Measurements from ENCODE around the gene GMPPB.
"Not testable (repeated sequence)": the region's sequence is repeated elsewhere in the genome, so short reads cannot be mapped to it uniquely, and the experiment has no call there.

The GMPPB gene

DNA sequence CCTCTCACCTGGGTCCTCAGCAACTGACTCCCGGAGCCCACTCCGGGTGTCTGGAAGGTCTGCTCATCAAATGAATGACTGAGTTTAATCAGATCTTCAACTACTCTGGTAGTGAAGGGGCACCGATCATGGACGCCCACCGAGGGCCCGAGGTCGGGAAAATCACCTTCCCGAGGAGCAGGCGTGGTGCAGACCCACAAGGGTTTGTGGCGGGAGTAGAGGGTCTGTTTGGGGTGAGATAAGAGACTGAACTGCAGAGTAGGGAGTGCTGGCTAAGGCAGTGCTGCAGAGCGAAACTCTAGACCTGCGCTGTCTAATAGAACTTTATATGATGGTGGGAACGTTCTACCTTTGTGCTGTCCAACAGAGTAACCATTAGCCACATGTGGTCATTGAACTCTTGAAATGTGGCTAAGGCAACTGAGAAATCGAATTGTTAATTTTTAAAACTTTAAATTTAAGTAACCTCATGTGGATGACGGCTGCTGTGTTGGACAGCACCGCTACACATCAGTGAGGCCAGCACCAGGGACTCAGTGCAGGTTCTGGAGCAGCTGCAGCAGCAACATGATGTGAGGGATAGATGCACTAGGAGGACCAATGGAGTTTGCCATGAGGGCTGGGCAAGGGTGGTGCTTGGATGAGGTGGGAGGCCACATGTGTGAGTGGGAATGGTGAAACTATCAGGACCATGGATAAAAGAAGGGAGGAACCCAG lies 33.7 kb downstream of the GMPPB start:
- DNase-seq (ENCODE audit: low spot score): not testable (repeated sequence)

DNA sequence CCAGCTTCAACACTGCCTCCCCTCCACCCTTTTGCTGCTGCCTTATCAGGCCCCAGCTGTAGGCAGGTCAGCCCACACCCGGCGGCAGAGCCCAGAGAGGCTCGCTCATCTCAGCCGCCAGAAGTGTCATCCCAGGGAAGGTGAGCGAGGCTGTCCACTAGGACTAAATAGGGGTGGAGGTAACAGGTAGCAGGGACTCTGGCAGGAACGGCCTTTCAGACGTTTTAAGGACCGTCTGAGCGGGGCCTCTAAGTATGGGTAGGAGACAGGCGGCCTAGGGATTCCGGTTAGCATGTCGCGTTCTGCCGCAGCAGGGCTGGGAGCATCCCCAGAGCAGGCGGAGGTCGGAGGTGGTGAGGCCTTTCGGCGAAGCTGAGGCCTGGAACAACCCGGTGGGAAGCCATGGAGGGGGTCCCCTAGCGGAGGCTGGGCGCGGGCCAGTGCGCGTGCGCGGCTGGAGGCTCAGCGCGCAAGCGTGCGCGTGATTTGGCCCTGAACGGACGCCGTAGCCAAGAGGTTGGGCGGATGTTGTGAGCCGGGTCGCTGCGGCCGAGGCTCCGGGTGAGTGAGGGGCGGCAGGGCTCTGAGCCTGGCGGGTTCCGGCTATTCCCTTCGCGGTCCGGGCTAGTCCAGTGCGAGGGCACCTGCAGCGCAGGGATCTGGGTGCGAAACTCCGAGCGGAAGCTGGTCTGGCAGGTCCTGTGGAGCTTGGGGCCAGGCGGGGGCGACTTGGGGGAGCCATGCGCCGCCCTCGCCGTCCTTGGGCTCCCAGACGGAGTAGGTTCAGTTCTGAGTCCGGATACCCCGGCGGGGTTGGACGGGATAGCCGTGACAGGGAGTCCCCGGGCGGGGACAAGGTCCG lies 34.5 kb downstream of the GMPPB start, which contains the start of the genes MST1 and RNF123:
Gene MST1 (minus strand): TSS at position 429 of the 862 bp plus-strand sequence. CDS start 783 bp downstream, outside the sequence.
Gene RNF123 (plus strand): TSS at position 512 of the 862 bp plus-strand sequence. CDS start 1,609 bp downstream, outside the sequence.
- DNase-seq (ENCODE audit: low spot score): peak; percentile 83

DNA sequence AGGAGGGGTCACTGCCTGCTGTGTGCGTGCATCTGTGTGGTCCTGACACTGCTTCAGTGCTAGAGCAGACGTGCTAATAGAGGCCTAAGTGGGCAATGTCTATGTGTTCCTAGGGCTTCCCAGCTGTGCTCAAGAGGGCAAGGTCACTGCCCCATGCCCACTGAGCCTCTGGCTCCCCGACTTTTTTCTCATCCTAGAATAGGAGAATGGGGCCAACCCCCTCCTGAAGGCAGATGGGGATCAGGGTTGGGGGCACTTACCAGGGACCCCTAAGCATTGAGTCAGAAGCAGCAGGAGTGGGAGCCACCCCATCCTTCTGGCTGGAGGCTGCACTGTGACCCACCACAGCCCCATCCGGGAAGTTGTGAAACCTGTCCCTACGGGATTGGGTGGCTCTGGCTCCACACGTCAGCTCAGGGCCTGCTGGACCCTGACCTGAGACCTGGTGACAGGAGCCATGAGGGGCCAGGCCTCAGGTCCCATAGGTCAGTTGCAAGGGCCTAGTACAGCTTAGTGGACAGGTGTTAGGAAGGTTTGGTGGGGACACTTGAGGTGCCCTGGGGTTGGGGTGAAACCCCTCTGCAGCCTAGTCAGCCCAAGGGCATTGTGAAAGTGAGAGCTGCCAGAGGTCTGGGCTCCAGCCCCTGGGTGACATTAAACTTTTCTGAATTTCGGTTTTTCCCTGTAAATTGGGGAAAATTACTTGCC lies 35.3 kb downstream of the GMPPB start:
- DNase-seq (ENCODE audit: low spot score): not testable (repeated sequence)

DNA sequence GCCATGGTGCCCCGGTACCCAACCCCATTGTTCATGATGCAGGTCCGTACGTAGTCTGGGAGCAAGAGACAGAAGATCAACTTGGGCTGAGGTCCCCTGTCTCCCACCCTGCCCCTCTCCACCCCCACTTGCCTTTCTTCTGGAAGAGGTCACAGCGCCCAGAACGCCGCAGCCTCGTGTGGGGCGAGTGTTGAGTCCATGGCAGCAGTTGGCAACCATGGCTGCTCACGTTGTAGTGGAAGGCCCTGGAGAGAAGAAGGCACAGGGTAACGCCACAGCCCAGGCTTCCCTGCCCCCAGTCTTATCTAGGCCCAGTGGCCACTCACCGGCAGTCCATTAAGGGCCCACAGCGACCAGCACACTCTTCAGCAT lies 36.3 kb downstream of the GMPPB start:
- not testable (repeated sequence) for DNase-seq (ENCODE audit: low spot score)

DNA sequence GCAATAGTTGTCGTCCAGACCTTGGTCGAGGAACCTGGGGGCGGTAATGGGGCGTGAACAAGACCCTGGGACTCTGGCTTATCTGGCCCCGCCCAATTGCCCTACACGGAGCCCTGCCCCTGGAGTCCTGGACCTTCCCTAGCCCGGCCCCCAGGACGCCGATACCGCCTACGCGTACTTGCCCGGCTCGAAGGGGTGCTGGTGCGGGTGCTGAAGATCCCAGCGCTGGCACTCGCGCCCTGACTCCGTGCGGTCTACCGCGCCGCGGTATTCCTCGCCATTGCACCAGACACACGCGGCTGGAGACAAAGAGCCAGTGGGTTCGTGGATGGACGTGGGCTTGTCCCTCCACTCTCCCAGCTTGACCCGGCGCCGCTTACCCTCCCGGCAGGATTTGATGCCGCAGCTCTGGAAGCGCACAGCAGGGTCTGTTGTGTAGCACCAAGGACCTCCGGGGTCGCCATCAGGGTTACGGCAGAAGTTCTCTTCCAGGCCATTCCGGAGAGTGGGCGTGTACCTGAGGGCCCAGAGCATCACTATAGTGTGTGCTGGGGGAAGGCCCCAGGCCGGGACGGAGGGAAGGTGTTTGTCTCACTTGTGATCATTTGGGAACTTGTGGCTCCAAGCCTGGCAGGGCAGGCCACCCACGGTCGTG lies 36.9 kb downstream of the GMPPB start:
- DNase-seq (ENCODE audit: low spot score): not testable (repeated sequence)

DNA sequence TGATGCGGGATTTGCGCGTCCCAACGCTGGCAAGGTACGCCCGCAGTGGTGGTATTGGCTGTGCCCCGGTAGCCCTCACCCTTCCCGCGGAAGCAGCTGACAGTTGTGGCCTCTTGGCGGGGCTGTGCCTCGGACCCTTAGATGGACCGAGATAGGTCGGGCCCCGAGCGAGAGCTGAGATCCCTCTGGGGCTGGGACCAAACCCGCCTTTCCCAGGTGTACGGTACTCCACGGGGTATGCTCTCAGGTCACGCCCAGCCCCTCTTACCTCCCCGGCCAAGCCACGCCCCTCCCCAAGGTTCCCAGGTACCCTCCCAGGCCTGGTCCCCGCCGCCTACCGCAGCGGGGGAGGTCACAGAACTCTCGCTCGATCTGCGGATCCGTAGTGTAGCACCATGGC lies 37.4 kb downstream of the GMPPB start:
- DNase-seq (ENCODE audit: low spot score): not testable (repeated sequence)

DNA sequence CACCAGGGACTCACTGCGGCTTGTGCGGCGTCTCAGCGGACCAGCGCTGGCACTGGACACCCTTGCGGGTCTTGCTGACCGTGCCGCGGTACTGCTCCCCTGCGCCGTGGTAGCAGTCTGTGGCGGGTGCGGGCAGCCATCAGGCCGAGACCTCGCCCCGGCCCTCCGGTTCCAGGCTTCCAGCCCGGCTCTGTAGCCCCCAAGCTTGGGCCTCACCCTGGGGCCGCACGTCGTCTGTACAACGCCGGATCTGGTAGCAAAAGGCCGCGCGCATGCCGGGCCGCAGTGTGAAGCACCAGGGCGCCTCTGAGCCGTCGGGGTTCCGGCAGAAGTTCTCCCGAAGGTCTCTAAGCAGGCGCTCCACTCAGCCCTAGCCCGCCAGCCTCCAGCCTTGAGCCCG lies 37.9 kb downstream of the GMPPB start:
- DNase-seq (ENCODE audit: low spot score): not testable (repeated sequence)

DNA sequence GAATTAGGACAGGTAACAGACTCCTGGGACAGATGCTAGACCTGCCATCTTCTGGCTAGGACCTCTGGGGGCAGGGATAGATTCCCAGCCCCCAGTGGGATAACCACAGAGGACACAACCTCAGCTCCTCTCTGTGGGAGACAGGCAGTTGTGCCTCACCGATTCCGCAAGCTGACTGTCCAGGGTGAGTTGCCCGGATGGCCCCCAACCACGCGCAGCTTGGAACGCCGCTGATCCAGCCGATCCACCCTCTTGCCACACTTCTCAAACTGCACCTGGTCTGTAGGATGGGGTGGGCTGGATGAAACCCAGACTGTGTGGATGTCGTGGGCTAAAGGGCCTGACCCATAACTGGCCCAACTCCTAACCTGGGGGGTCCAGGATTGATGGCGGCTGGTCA lies 38.6 kb downstream of the GMPPB start:
- DNase-seq (ENCODE audit: low spot score): not testable (repeated sequence)

DNA sequence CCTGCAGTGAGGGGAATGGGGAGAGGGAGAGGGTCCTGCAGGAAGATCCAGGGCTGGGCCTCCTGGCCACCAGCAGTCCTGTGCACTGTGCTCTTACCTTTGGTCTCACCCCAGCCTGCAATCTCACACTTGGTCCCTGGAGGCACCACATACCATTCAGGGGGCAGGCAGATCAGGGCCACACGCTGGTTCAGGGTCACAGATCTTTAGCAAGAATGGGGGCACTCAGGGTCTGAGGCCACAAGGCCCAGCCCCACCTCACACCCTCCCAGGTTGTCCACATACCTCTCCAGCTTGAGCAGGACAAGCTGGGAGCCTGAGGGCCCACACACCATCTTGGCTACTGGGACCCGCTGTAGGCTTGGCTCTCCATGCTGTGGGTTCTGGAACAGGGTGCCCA lies 39.3 kb downstream of the GMPPB start:
- DNase-seq (ENCODE audit: low spot score): not testable (repeated sequence)

DNA sequence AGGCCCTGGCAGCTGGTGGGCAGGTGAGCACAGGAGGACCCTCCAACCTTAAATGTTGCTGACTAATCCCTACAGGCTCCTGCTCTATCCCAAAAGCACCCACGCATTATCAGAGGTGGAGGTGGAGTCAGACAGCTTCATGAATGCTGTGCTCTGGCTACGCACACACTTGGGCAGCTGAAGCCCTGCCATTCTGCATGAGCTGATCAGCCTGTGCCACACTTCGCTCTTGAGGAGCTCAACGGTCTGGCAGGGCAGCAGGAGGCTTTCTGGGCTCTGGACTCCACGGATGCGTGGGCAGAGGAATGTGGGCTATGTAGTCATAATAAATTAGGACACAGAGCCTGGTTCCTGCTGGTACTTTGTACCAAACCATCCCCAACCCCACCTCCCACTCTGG lies 40.6 kb downstream of the GMPPB start:
- DNase-seq (ENCODE audit: low spot score): no peak

DNA sequence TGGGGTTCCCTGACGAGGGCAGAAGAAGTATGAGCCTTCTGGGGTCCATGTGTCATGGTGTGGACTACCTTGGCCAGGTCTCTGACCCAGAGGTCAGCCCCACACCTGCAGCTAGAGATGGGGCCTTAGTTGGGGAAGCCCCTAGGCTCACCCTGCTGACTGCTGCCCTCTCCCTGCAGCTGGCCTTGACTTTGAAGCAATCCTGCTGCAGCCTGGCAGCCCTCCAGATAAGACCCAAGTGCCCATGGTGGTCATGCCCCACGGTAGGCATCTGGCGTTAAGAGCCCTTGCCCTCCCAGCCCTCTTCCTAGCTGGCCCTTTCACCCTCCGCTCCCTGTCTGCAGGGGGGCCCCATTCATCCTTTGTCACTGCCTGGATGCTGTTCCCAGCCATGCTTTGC lies 42.2 kb downstream of the GMPPB start:
- no peak for DNase-seq (ENCODE audit: low spot score)

DNA sequence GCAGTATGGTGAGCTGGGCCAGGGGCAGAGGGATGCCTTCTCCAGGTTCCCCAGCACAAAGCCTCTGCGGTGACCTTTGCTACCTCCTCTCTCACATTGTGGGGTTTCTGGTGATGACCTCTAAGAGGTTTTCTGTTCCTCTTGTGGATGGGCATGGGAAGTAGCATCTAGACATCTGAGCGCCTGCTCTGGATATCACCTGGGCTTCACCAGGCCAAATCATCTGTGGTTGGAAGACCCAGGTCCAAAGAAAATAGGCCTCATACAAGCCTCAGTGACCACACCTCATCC lies 42.6 kb downstream of the GMPPB start:
- no peak for DNase-seq (ENCODE audit: low spot score)

DNA sequence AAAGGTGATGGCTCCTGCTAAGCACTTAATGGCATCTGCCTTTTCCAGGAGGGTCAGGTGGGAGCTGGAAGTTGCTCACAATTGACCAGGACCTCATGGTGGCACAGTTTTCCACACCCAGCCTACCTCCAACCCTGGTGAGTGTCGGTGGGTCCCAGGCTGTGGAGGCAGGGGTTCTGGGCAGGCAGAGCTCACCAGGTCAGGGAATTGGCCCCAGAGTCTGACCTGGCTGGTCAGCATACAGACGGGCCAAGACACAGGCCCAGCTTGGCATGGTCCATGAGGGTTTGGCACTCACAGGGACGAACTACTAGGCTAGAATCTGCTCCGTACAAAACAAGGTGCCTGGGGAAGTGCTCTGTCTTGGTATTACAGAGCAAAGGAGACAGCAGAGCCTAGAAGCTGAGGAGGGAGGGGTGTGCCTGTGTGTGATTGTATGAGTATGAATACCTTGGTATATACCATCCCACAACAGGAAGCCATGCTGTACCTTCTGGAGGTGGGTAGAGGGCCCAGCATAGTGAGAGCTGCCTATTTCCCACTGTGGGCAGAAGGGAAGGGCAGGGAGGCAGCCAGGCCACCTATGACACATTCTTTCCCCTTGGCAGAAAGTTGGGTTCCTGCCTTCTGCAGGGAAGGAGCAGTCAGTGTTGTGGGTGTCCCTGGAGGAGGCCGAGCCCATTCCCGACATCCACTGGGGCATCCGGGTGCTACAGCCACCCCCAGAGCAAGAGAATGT lies 43.1 kb downstream of the GMPPB start:
- DNase-seq (ENCODE audit: low spot score): no peak

DNA sequence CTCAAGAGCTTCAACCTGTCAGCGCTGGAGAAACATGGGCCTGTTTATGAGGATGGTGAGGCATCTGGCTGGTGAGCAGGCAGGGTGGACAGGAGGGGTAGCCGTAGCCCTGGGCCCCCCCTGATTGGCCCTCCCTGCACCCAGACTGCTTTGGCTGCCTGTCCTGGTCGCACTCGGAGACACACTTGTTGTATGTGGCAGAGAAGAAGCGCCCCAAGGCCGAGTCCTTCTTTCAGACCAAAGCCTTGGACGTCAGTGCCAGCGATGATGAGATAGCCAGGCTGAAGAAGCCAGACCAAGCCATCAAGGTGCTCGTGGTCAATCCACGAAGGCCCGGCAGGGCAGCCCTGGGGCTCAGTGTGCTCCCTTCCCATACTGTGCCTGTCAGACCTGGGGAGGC lies 47.8 kb downstream of the GMPPB start:
- no peak for DNase-seq (ENCODE audit: low spot score)

DNA sequence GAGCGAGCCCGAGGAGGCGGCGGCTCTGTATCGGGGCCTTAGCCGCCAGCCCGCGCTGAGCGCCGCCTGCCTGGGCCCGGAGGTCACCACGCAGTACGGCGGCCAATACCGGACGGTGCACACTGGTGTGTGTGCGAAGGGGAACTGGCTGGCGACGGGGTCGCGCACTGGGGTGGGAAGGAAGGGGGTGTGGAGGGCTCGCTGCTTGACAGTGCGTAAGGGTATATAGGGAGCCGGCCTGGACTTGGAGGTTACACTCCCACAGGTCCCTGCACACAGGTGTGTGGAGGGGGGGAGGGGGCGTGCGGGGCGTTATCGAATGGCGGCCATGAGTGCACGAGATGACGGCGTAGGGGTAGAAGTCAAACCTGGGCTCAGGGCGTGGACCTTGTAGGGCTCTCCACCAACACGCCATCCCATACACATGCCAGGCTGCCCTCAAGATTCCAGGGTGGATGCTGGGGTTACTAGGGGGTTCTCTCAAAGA lies 49.2 kb downstream of the GMPPB start:
- no peak for DNase-seq (ENCODE audit: low spot score)

DNA sequence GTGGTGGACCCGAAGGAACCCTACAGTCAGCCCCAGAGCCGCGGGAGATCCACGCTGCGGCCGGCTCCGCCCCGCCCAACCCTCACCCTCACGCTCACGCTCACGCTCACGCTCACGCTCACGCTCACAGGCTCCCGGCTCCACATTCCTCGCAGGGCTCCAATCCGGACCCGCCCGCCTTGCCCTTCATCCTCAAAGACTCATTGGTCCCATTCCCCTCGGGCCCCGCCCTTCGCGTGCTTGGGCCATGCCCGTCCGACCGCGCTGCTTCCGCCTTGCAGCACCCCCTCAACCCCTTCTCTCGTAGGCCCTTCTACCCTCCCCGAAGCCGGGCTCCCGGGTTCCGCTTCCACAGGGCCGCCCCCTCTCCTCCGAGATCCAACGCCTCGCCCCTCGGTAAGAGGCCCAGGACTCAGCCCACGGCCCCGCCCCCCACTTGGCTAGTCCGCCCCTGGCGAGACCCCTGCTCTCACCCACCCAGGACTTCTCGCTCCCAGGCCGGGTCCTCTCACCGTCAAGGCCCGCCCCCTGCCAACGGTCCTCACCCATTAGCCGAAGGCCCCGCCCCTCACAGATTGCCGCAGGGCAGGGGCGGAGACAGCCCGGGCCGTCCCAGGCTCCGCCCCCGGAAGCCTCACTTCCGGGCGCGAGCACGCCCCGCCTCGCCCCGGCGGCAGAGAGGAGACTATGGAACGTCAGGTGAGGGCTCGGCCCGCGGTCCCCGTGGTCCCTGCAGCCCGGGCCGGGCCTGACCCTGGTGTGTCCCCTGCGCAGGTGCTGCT lies 49.8 kb downstream of the GMPPB start, which contains the start of gene APEH:
Gene APEH (plus strand): TSS at position 637 of the 782 bp plus-strand sequence. CDS start 51 bp downstream, at position 688.
- peak; percentile 94 for DNase-seq (ENCODE audit: low spot score)

DNA sequence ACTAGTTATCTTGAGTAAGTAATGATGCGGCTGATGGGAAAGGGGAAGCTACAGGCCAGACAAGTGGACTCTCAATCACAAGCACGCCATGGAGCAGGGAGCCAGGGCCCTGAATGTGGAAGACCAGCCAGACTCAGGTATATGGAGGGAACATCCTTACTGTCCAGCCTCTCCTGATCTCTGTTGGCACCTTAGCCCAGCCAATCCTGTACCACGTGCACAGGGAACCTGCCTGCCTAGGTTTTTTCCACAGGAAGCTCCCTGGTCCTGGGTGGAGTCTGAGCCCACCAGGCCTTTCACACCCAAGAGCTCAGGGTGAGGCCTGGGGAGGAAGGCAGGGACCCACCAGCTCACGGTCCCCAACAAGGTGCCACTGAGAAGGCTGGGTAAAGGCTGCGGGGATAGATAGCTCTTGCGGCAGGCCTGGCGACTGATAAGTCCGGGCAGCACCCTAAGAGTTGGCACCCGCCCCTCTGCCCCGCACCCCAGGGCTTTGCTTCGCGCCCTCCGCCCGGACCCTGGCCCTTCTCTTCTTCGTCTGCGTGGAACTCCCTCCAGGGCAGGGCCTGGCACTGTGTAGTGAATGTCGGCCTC lies 50.5 kb downstream of the GMPPB start:
- peak; percentile 30 for DNase-seq (ENCODE audit: low spot score)

DNA sequence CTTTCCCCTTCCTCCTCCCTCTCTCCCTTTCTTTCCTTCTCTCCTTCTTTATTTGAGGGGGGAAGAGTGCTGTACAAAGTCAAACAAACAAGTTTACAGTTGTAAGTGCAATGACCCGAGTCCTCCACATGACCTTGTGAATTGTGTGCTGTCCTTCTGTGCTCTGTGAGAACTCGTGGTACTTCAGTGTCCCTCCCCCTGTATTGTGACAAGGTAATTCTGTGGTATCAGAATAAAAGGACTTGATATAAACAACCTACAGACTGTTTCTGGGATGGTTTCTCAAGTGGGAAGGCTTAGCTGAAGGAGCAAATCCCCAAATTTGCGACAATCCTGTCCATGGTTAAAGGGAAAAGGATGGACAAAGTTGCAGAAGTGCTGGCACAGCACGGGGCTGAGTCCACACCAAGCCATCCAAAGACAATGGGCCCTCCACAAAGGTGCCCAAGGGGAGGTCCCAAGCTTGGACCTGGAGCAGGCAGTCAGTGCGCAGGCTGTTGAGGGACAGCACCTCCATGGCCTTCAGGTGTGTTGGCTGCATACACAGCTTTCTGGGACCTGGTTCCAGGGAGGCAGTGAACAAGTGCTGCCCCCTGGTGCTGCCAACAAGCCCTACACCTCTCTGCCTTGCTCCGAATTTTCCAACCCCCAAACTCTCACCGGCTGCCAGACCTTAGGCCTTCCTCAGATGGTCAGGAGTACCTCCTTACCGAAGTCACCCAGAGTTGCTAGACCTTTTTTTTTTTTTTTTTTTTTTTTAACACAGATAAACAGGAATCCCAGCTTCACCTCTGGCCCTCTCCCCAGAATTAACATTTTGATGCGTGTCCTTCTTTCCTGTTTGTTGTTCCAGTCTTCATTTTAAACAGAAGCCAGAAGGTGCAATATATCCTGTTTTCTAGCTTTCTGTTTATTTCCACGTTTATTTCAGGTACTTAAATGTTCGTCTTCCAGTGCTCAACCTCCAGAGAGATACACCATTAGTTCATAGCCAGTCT lies 52.2 kb downstream of the GMPPB start:
- peak; percentile 94 for DNase-seq (ENCODE audit: low spot score)

DNA sequence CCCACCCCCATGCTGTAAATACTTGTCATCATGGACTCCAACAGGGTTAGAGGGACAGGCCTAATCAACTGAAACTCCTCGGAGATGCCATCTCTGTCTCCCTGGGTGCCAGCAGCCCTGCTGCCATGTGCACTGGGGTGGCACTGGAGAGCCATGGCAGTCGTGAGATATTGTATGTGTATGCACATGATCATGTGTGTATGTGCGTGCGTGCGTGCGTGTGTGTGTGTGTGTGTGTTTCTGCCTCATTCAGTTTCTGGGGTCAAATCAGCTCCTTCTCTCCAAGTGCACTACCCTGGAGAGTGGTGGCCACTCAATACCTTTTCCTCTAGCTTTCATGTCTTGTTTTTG lies 52.8 kb downstream of the GMPPB start:
- no peak for DNase-seq (ENCODE audit: low spot score)

Data from cerebellar cortex (tissue), 1 donor.